ENCODE measurements around the gene HTD2.

- TF ChIP-seq CTCF (IDR thresholded peaks at IDR 0.05; ENCODE audit: insufficient read depth, low read depth, low read length) (no peak), EZH2 (IDR thresholded peaks at IDR 0.05; ENCODE audit: insufficient read depth, low read length) (no peak)
Observed at GRCh38 chr3:58291671-58292338, 14.5 kb upstream of the HTD2 start.

All from astrocyte (in vitro differentiated cells and primary cell).